NCI-H69 (cell line): ENCODE data around the gene DACT2.
"Not testable (repeated sequence)": the region's sequence is repeated elsewhere in the genome, so short reads cannot be mapped to it uniquely, and the experiment has no call there.

Experiments
- DNase-seq: peaks from one replicate; lab custom pipeline; 2025; lab: John Stamatoyannopoulos, UW

Gene DACT2

GRCh38 chr6:168319279-168320111, at the start of gene DACT2:
TSS of gene DACT2 (minus strand) at chr6:168319777. CDS start at chr6:168319633, 144 bp downstream.
- DNase-seq, result no peak

- DNase-seq, result no peak
Measured at GRCh38 chr6:168368936-168369335, 49.4 kb upstream of the DACT2 start.

GRCh38 chr6:168368066-168368820, 48.7 kb upstream of the DACT2 start:
- DNase-seq, result no peak

- DNase-seq, result no peak
Measured at GRCh38 chr6:168367285-168367751, 47.7 kb upstream of the DACT2 start.

GRCh38 chr6:168366473-168366872, 46.9 kb upstream of the DACT2 start:
- no peak for DNase-seq

GRCh38 chr6:168365422-168366165, 46.0 kb upstream of the DACT2 start:
- DNase-seq, result no peak

GRCh38 chr6:168364793-168365421, 45.3 kb upstream of the DACT2 start:
- DNase-seq, result no peak

GRCh38 chr6:168363811-168364792, 44.5 kb upstream of the DACT2 start:
- DNase-seq, result no peak

GRCh38 chr6:168363302-168363701, 43.7 kb upstream of the DACT2 start:
- no peak for DNase-seq

GRCh38 chr6:168362276-168362990, 42.9 kb upstream of the DACT2 start:
- DNase-seq, result no peak

- no peak for DNase-seq
Measured at GRCh38 chr6:168361766-168362165, 42.2 kb upstream of the DACT2 start.

- no peak for DNase-seq
Measured at GRCh38 chr6:168359794-168360193, 40.2 kb upstream of the DACT2 start.

GRCh38 chr6:168358842-168359420, 39.4 kb upstream of the DACT2 start:
- DNase-seq, result no peak

GRCh38 chr6:168356872-168357271, 37.3 kb upstream of the DACT2 start:
- not testable (repeated sequence) for DNase-seq

GRCh38 chr6:168355716-168356522, 36.3 kb upstream of the DACT2 start:
- DNase-seq, result peak; percentile 10

- DNase-seq, result no peak
Measured at GRCh38 chr6:168354338-168354737, 34.8 kb upstream of the DACT2 start.

- DNase-seq, result no peak
Measured at GRCh38 chr6:168353041-168353440, 33.5 kb upstream of the DACT2 start.

- DNase-seq, result peak; percentile 17
Measured at GRCh38 chr6:168352096-168352495, 32.5 kb upstream of the DACT2 start.

- DNase-seq, result no peak
Measured at GRCh38 chr6:168349718-168350210, 30.2 kb upstream of the DACT2 start.
